Immature natural killer cell (primary cell): ENCODE data around the gene NDOR1. TPM values are rescaled to one million over a fixed set of nuclear protein-coding genes. Genes with fewer than 3 reads are reported as not detected.

ENCODE experiments used
- DNase-seq, 3 donors: peaks; one replicate each; pipeline ENCODE4 v3.0.0; 2022; ENCODE audit warnings: mixed read lengths in 1 of 3
- H3K27ac Mint-ChIP-seq, 6 donors: one replicate each; pipeline ENCODE4 v1.8.0; 2020; ENCODE audit warnings: mixed read lengths in 6 of 6, mild to moderate bottlenecking in 5 of 6, inconsistent platforms in 4 of 6, moderate library complexity in 3 of 6
- H3K27me3 Mint-ChIP-seq, 3 donors: one replicate each; pipeline ENCODE4 v1.8.0; 2020 to 2021; ENCODE audit warnings: low read depth in 3 of 3, mild to moderate bottlenecking in 3 of 3, mixed read lengths in 3 of 3, moderate library complexity in 3 of 3, inconsistent platforms in 1 of 3
- H3K36me3 Mint-ChIP-seq, 3 donors: one replicate each; pipeline ENCODE4 v1.8.0; 2020; ENCODE audit warnings: mixed read lengths in 3 of 3, inconsistent platforms in 2 of 3, mild to moderate bottlenecking in 2 of 3
- H3K4me1 Mint-ChIP-seq, 2 donors: one replicate each; pipeline ENCODE4 v1.8.0; 2020; ENCODE audit warnings: inconsistent platforms in 2 of 2, mild to moderate bottlenecking in 2 of 2, mixed read lengths in 2 of 2, moderate library complexity in 1 of 2
- H3K4me3 Mint-ChIP-seq, 5 donors: one replicate each; pipeline ENCODE4 v1.8.0; 2020; ENCODE audit warnings: mild to moderate bottlenecking in 5 of 5, mixed read lengths in 5 of 5, inconsistent platforms in 3 of 5, moderate library complexity in 3 of 5
- H3K9me3 Mint-ChIP-seq, 6 donors: one replicate each; pipeline ENCODE4 v1.8.0; 2020; ENCODE audit warnings: mild to moderate bottlenecking in 6 of 6, mixed read lengths in 6 of 6, inconsistent platforms in 4 of 6, moderate library complexity in 3 of 6
- polyA plus RNA-seq, 3 donors: library from polyadenylated mRNA; unstranded; fragments of 300-500 nt; fragmentation: Illumina TruSeq; gene quantifications; one replicate each; pipeline ENCODE4 v1.2.3, GENCODE V29; 2021

The NDOR1 gene
- polyA plus RNA-seq, 3 donors from 2014 or later = 1.7 to 10.3 (median 4.2) TPM

GRCh38 chr9:137244486-137245449, 39.3 kb downstream of the NDOR1 start:
- H3K27me3 Mint-ChIP-seq = peaks cover 12 to 26% (median 25%) of the 10 kb centered on the region in 3 donors
- H3K4me1 Mint-ChIP-seq = peaks cover 19 to 22% of the 10 kb centered on the region in 2 donors
- H3K36me3 Mint-ChIP-seq = peaks cover 0 to 3% (median 0%) of the 10 kb centered on the region in 3 donors
- no peak overlapping the region for H3K4me3 Mint-ChIP-seq
- DNase-seq = no peak
- no peaks in the 10 kb centered on the region for H3K9me3 Mint-ChIP-seq
- no peak overlapping the region for H3K27ac Mint-ChIP-seq

- H3K4me3 Mint-ChIP-seq = no peak overlapping the region
- H3K4me1 Mint-ChIP-seq = peaks cover 16 to 22% of the 10 kb centered on the region in 2 donors
- no peak for DNase-seq
- H3K36me3 Mint-ChIP-seq = peaks cover 0 to 3% (median 0%) of the 10 kb centered on the region in 3 donors
- H3K27me3 Mint-ChIP-seq = peaks cover 12 to 25% (median 20%) of the 10 kb centered on the region in 3 donors
- no peaks in the 10 kb centered on the region for H3K9me3 Mint-ChIP-seq
- no peak overlapping the region for H3K27ac Mint-ChIP-seq
These were observed 40.2 kb downstream of the NDOR1 start for GRCh38 chr9:137245450-137246421.

- H3K9me3 Mint-ChIP-seq = no peaks in the 10 kb centered on the region
- H3K27me3 Mint-ChIP-seq = peaks cover 5 to 17% (median 12%) of the 10 kb centered on the region in 3 donors
- no peak overlapping the region for H3K27ac Mint-ChIP-seq
These were observed 41.8 kb downstream of the NDOR1 start for GRCh38 chr9:137247135-137247915.

GRCh38 chr9:137247916-137248175, 42.3 kb downstream of the NDOR1 start:
- peaks cover 6 to 7% of the 10 kb centered on the region in 2 donors for H3K4me1 Mint-ChIP-seq
- no peak overlapping the region for H3K27ac Mint-ChIP-seq
- peaks cover 0 to under 1% (median 0%) of the 10 kb centered on the region in 3 donors for H3K36me3 Mint-ChIP-seq

More at GRCh38 chr9:137247135-137247915, 41.8 kb downstream of the NDOR1 start:
- Mint-ChIP-seq H3K36me3 (peaks cover 0 to 3% (median 0%) of the 10 kb centered on the region in 3 donors), H3K4me1 (peaks cover 11 to 13% of the 10 kb centered on the region in 2 donors), H3K4me3 (no peak overlapping the region)
- no peak for DNase-seq

GRCh38 chr9:137250329-137251193, 45.1 kb downstream of the NDOR1 start:
- Mint-ChIP-seq H3K4me1 (peaks cover 4% of the 10 kb centered on the region in 2 donors), H3K27me3 (peaks cover 0 to 5% (median 3%) of the 10 kb centered on the region in 3 donors), H3K27ac (no peak overlapping the region), H3K4me3 (no peak overlapping the region), H3K36me3 (no peaks in the 10 kb centered on the region), H3K9me3 (peaks cover 0 to 2% (median 0%) of the 10 kb centered on the region in 6 donors)
- no peak for DNase-seq

More at GRCh38 chr9:137247916-137248175, 42.3 kb downstream of the NDOR1 start:
- no peak for DNase-seq
- Mint-ChIP-seq H3K27me3 (peaks cover 1 to 12% (median 7%) of the 10 kb centered on the region in 3 donors), H3K9me3 (no peaks in the 10 kb centered on the region), H3K4me3 (no peak overlapping the region)

- no peak for DNase-seq
- Mint-ChIP-seq H3K9me3 (peaks cover 0 to 2% (median 0%) of the 10 kb centered on the region in 6 donors), H3K4me1 (peaks cover 9% of the 10 kb centered on the region in 2 donors), H3K27me3 (peaks cover 0 to 5% (median 3%) of the 10 kb centered on the region in 3 donors), H3K4me3 (no peak within 1 kb of the TSS), H3K27ac (no peak within 1 kb of the TSS), H3K36me3 (no peaks in the 10 kb centered on the region)
These were observed 45.6 kb downstream of the NDOR1 start, which contains the start of gene STPG3 for GRCh38 chr9:137251194-137251461. Gene STPG3 (plus strand): TSS chr9:137251286. CDS start chr9:137251287, 1 bp downstream.

- Mint-ChIP-seq H3K27me3 (peaks cover 0 to 5% (median 3%) of the 10 kb centered on the region in 3 donors), H3K27ac (no peak overlapping the region), H3K9me3 (peaks cover 0 to 2% (median 0%) of the 10 kb centered on the region in 6 donors), H3K4me3 (no peak overlapping the region), H3K36me3 (no peaks in the 10 kb centered on the region), H3K4me1 (peaks cover 14% of the 10 kb centered on the region in 2 donors)
- DNase-seq = no peak
These were observed 46.2 kb downstream of the NDOR1 start for GRCh38 chr9:137251490-137252268.

GRCh38 chr9:137252555-137253506, 47.3 kb downstream of the NDOR1 start:
- Mint-ChIP-seq H3K27ac (no peak overlapping the region), H3K4me3 (peak overlapping the region in 1 of 5 donors; percentile 12), H3K9me3 (peaks cover 0 to 2% (median 0%) of the 10 kb centered on the region in 6 donors), H3K36me3 (no peaks in the 10 kb centered on the region), H3K27me3 (peaks cover 0 to 4% (median 3%) of the 10 kb centered on the region in 3 donors), H3K4me1 (peaks cover 15 to 20% of the 10 kb centered on the region in 2 donors)
- DNase-seq = no peak

- peaks cover 15 to 20% of the 10 kb centered on the region in 2 donors for H3K4me1 Mint-ChIP-seq
- H3K27ac Mint-ChIP-seq = peak overlapping the region in 5 of 6 donors; percentile 37 to 83 (median 60)
- peaks cover 0 to 2% (median 0%) of the 10 kb centered on the region in 6 donors for H3K9me3 Mint-ChIP-seq
- no peak for DNase-seq
- peaks cover 0 to 4% (median 3%) of the 10 kb centered on the region in 3 donors for H3K27me3 Mint-ChIP-seq
- H3K4me3 Mint-ChIP-seq = peak overlapping the region; percentile 80 to 86 (median 85)
- no peaks in the 10 kb centered on the region for H3K36me3 Mint-ChIP-seq
These were observed 48.5 kb downstream of the NDOR1 start for GRCh38 chr9:137253717-137254623.
